Measurements from ENCODE around the gene MRPL49. TPM values are rescaled to one million over a fixed set of nuclear protein-coding genes. Genes with fewer than 3 reads are reported as not detected.

The MRPL49 gene
- total and polyA plus RNA-seq, 2 of the 13 experiments (the other 11 are each of a cell fraction or from before 2014, with no cell fraction given): 39.2 to 53.3 TPM

DNA sequence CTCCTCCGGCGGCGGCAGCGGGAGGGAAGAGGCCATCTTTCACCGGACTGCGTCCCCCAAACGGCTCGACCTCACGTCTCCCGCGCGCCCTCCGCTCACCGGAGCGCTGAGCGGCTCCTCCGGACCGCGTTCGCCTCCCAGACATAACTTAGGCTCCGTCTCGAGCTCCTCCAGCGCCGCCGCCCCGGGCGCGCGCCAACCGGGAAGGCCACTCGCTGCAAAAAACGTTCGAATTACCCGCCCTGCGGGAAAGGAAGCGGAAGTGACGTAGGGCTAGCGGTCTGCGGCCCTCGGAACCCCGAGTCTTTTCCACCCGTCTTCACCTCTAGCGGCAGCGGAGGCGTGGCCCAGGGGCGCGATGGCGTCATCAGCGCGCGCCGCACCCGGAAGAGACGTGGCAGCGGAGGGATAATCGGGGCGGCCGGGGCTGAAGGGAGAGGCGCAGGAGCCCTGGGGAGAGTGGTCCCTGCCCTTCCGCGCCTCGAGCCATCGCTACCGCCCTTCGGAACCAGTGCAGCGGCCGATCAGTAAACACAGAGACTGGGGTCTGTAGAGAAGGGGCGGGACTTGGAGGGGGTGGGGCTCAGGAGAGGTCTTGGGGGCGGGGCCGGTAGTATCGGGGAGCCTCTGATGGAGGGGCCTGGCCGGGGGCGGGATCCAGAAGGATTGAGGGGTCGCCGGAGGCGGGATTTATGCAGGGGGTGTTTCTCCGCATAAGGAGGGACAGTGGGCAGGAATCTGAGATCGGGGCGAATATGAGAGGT is 38.1 kb upstream of the MRPL49 start, which contains the start of the genes CDCA5 and ZFPL1 (continued):
- TF ChIP-seq ZNF563 (CRISPR knock-in tag; IDR thresholded peaks at IDR 0.05): 0 out of 2 replicates have a peak, but pooled peaks have one; percentile 65
- peak; percentile 32; the same call in 1 of the 2 replicates for TF ChIP-seq MED13 (CRISPR knock-in tag; IDR thresholded peaks at IDR 0.05)
- peak; percentile 81; the same call in 1 of the 2 replicates for TF ChIP-seq ZNF790 (CRISPR knock-in tag; IDR thresholded peaks at IDR 0.05; ENCODE audit: borderline replicate concordance)
- no peak for TF ChIP-seq PCBP2 (optimal IDR thresholded peaks at IDR 0.05; ENCODE audit: low read depth, low read length, poor library complexity, severe bottlenecking)
- no peak; the same call in 1 of the 2 replicates for TF ChIP-seq SRY (CRISPR knock-in tag; IDR thresholded peaks at IDR 0.05)
- TF ChIP-seq ZKSCAN8 (CRISPR knock-in tag; IDR thresholded peaks at IDR 0.05; ENCODE audit: borderline replicate concordance): peak; percentile 67; the same call in 1 of the 2 replicates
- no peak for TF ChIP-seq ZNF7 (CRISPR knock-in tag; IDR thresholded peaks at IDR 0.05)
- TF ChIP-seq IKZF1 (IDR thresholded peaks at IDR 0.05): no peak
- TF ChIP-seq, protein P1, sequence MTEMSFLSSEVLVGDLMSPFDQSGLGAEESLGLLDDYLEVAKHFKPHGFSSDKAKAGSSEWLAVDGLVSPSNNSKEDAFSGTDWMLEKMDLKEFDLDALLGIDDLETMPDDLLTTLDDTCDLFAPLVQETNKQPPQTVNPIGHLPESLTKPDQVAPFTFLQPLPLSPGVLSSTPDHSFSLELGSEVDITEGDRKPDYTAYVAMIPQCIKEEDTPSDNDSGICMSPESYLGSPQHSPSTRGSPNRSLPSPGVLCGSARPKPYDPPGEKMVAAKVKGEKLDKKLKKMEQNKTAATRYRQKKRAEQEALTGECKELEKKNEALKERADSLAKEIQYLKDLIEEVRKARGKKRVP (CRISPR knock-in tag; IDR thresholded peaks at IDR 0.05): peak in 1 of 2 experiments; percentile 80; a peak in 2 of 4 replicates
- TF ChIP-seq, protein P2, sequence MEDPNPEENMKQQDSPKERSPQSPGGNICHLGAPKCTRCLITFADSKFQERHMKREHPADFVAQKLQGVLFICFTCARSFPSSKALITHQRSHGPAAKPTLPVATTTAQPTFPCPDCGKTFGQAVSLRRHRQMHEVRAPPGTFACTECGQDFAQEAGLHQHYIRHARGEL (CRISPR knock-in tag; IDR thresholded peaks at IDR 0.05): no peak
- TF ChIP-seq ZNF549 (CRISPR knock-in tag; IDR thresholded peaks at IDR 0.05): no peak
- TF ChIP-seq PAX8 (CRISPR knock-in tag; IDR thresholded peaks at IDR 0.05; ENCODE audit: borderline replicate concordance): no peak
- 0 out of 2 replicates have a peak, but pooled peaks have one; percentile 29 for TF ChIP-seq NCOA1 (CRISPR knock-in tag; IDR thresholded peaks at IDR 0.05)
- TF ChIP-seq, protein P3, sequence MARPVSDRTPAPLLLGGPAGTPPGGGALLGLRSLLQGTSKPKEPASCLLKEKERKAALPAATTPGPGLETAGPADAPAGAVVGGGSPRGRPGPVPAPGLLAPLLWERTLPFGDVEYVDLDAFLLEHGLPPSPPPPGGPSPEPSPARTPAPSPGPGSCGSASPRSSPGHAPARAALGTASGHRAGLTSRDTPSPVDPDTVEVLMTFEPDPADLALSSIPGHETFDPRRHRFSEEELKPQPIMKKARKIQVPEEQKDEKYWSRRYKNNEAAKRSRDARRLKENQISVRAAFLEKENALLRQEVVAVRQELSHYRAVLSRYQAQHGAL (CRISPR knock-in tag; IDR thresholded peaks at IDR 0.05; ENCODE audit: not compliant biosample characterization): no peak
- TF ChIP-seq, protein P4, sequence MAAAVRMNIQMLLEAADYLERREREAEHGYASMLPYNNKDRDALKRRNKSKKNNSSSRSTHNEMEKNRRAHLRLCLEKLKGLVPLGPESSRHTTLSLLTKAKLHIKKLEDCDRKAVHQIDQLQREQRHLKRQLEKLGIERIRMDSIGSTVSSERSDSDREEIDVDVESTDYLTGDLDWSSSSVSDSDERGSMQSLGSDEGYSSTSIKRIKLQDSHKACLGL (CRISPR knock-in tag; IDR thresholded peaks at IDR 0.05): peak; percentile 82
- no peak for TF ChIP-seq MLLT10 (CRISPR knock-in tag; IDR thresholded peaks at IDR 0.05)
- TF ChIP-seq GABPB1 (CRISPR knock-in tag; IDR thresholded peaks at IDR 0.05): peak; percentile 100
- TF ChIP-seq ZNF331 (CRISPR knock-in tag; IDR thresholded peaks at IDR 0.05): peak; percentile 48; the same call in 1 of the 2 replicates
- TF ChIP-seq, protein P5, sequence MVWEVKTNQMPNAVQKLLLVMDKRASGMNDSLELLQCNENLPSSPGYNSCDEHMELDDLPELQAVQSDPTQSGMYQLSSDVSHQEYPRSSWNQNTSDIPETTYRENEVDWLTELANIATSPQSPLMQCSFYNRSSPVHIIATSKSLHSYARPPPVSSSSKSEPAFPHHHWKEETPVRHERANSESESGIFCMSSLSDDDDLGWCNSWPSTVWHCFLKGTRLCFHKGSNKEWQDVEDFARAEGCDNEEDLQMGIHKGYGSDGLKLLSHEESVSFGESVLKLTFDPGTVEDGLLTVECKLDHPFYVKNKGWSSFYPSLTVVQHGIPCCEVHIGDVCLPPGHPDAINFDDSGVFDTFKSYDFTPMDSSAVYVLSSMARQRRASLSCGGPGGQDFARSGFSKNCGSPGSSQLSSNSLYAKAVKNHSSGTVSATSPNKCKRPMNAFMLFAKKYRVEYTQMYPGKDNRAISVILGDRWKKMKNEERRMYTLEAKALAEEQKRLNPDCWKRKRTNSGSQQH (CRISPR knock-in tag; IDR thresholded peaks at IDR 0.05; ENCODE audit: low read depth): peak; percentile 99
- TF ChIP-seq JDP2 (CRISPR knock-in tag; IDR thresholded peaks at IDR 0.05; ENCODE audit: borderline replicate concordance): peak; percentile 66; the same call in 1 of the 2 replicates
- TF ChIP-seq, protein P6, sequence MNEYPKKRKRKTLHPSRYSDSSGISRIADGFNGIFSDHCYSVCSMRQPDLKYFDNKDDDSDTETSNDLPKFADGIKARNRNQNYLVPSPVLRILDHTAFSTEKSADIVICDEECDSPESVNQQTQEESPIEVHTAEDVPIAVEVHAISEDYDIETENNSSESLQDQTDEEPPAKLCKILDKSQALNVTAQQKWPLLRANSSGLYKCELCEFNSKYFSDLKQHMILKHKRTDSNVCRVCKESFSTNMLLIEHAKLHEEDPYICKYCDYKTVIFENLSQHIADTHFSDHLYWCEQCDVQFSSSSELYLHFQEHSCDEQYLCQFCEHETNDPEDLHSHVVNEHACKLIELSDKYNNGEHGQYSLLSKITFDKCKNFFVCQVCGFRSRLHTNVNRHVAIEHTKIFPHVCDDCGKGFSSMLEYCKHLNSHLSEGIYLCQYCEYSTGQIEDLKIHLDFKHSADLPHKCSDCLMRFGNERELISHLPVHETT (CRISPR knock-in tag; conservative IDR thresholded peaks at IDR 0.05): peak; percentile 79; the same call in 1 of the 2 replicates

Measured in HepG2 (cell line).